COLO668 (cell line): ENCODE data around the gene GARIN5A.

Source experiments
- DNase-seq: peaks from one replicate; lab custom pipeline; 2025; ENCODE audit not compliant: unreplicated experiment; lab: John Stamatoyannopoulos, UW

GARIN5A gene

DNA sequence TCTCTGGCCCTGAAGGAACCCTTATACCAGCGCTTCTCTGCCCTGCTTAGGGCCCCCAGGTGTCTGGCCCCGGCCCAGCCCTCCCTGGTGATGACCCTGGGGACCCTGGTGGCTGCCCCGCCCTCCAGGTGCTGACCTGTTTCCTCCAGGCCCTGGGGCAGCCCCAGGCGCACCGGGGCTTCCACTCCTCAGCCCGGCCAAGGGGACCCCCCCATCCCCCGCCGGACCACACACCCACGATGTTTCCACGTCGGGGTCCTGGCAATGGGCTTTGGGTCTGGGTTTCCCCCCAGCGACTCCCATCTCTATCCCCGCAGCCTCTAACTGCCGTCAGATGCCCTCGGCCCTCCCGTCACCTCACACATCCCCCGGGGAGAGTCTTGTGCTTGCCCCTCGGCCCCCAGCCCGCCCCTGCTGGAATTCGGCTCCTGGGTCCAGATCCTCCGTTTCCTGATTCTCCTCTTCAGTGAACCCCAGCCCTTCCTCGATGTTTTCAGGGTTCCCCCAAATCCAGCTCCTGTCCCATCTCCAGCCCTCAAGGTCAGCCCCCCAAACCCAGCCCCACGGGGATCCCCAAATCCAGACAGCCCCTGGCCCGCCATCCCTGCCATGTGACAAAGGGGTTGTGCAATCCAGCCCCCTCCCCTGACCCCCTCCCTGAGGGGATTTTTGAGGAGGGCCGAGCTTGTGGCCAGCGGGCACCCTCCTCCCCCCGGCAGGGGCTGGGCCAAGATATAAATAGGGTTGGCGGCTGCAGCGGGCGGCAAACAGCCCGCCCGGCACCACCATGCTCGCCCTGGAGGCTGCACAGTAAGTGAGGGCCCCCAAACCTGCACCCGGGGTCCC, 58.2 kb downstream of the GARIN5A start, which contains the start of gene SPIB:
Gene SPIB (plus strand): TSS at position 763 of the 846 bp plus-strand sequence. CDS start 25 bp downstream, at position 788.
- DNase-seq: no peak

DNA sequence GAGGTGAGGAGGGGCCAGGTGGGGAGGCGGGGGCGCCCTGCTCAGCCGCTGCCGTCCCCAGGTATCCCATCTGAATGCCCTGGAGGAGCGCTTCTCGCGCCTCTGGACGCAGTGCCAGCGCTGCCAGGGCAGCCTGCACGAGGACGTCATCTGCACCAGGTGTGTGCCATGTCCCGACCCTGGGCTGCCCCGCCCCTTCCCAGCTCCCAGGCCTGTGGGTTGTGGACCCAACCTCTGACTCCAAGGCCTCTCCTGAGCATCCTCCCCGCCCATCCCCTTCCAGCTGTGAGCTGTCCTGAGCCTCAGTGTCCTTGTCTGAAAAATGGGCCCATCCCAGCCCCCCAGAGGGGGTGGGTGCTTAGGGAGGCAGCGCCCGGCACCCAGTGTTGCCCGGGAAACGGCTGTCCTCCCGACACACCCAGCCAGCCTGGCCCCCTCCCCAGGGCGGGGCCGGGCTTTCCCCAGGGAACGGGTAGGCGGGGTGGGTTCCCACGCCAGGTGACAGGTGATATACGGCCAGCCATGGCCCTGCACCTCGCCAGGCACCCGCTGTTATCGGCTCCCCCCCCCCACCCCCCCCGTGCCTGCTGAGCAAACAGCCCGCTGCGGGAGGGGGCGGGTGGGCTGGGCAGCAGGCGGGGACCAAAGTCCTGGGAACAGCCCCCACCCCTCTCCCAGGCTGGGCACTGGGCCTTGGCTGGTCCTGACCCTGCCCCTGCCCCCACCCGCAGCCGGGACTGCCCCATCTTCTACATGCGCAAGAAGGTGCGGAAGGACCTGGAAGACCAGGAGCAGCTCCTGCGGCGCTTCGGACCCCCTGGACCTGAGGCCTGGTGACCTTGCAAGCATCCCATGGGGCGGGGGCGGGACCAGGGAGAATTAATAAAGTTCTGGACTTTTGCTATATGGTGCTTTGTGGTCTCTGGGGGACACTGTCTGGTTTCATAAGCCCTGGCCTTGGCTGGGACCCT, 59.3 kb downstream of the GARIN5A start:
- peak; percentile 63 for DNase-seq
